ENCODE results near the gene GID8. TPM values are rescaled to one million over a fixed set of nuclear protein-coding genes. Genes with fewer than 3 reads are reported as not detected.

The GID8 gene
- total and polyA plus RNA-seq, 9 of the 15 experiments (the other 6 are each of a cell fraction or from before 2014, with no cell fraction given): 7.5 to 31.6 (median 22.2) TPM

DNA sequence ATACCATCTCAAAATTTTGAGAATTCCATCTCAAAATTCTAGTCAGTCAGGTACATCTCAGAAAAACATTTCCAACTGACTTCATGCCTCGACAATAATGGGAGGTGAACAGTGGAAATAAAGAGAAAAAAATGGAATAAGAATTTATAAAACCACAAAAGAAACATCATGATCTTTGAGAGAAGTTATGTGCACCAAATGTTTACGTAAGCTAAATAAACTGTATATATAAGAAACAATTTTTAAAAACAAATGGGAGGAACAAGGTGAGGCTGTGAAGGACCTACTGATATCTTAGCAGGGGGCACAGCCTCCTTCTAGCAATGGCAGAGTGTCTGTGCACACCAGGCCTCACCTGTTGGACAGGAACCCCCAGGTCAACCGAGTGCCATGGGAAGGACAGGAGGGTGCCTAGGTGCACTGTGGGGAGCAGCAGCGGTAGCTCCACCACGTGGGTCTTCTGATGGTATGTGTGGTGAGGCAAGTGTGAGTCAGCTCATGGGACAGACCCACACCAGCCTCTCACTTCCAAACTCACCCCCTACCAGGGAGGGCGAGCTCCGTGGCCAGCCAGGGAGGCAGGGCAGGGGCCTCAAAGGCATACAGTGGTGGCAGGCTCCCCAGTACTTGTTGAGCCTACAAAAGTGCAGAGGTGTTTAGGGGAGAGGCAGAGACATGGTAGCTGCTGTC is 34.9 kb upstream of the GID8 start:
- H2AFZ ChIP-seq (ENCODE audit: low read depth, low read length): no peak overlapping the region
- H3K79me2 ChIP-seq (ENCODE audit: control insufficient read depth, insufficient read depth, low read length): 0 out of 3 replicates have a peak, but pooled peaks cover 5% of the 10 kb centered on the region
- DNase-seq (ENCODE audit: extremely low read depth in 1 of 4, low spot score in 3 of 4): no peak
- ATAC-seq: no peak
- H4K20me1 ChIP-seq (replicated peaks; ENCODE audit: control insufficient read depth, insufficient read depth, low read length): peaks cover 13% of the 10 kb centered on the region
- POLR2A ChIA-PET: interaction anchor here (0.7 to 4.6 kb wide), 10 partner anchors 8 to 62 kb away, joined by 3 to 21 read pairs (median 4); partner anchors contain the start of genes DIDO1 and GID8
- CTCF ChIA-PET (ENCODE audit: low intra/inter-chr PET ratio): no interaction called here
- TF ChIP-seq CUX1 (CRISPR knock-in tag; IDR thresholded peaks at IDR 0.05) (no peak), POLR2AphosphoS5 (IDR thresholded peaks at IDR 0.05; ENCODE audit: control insufficient read depth, insufficient read depth, low read depth, low read length) (peak; percentile 22; the same call in 1 of the 2 replicates), MAFK (IDR thresholded peaks at IDR 0.05; ENCODE audit: low read length) (no peak), CBFA2T2 (conservative IDR thresholded peaks at IDR 0.05) (no peak), POLR2G (IDR thresholded peaks at IDR 0.05; ENCODE audit: low read depth, low read length) (peak; percentile 47)
- no peak overlapping the region for H3K4me3 ChIP-seq
- in situ Hi-C loops (cut with MboI) (no loop called here), intact Hi-C loops (cut with micrococcal nuclease) (loop anchor here (5.0 kb wide), 1 partner anchor 104 kb away; the partner anchor contains the start of gene BHLHE23)
- WGBS (ENCODE audit: insufficient coverage, low coverage, missing lambda C conversion rate): 80% methylated on average over 7 of the region's 7 CpGs
- FAIRE-seq: no peak
- H3K9me1 ChIP-seq (ENCODE audit: control insufficient read depth, insufficient read depth, low read length): peaks cover 5% of the 10 kb centered on the region
- H3K4me1 ChIP-seq (replicated peaks in 1 of 2; ENCODE audit: control insufficient read depth in 2 of 2, insufficient read depth in 2 of 2, low read length in 2 of 2): peaks cover 6 to 10% of the 10 kb centered on the region in 2 experiments
- no TSS peak for BruUV-seq (replicated peaks)
- no peak overlapping the region for H3K4me2 ChIP-seq (ENCODE audit: insufficient read depth, low read length)
- H3K36me3 ChIP-seq (ENCODE audit: control insufficient read depth, insufficient read depth, low read length): peaks cover 73% of the 10 kb centered on the region
- H3K9me3 ChIP-seq (replicated peaks; ENCODE audit: control insufficient read depth, insufficient read depth, low read depth, low read length): no peaks in the 10 kb centered on the region
- peak overlapping the region in 1 of 2 experiments; percentile 20; a peak in 1 of 4 replicates for H3K9ac ChIP-seq (ENCODE audit: insufficient read depth in 1 of 2, low read depth in 2 of 2, low read length in 2 of 2)
- no peaks in the 10 kb centered on the region for H3K27me3 ChIP-seq (ENCODE audit: control insufficient read depth in 2 of 2, insufficient read depth in 2 of 2, low read length in 2 of 2)
- H3K27ac ChIP-seq (ENCODE audit: extremely low read depth, low read depth, low read length): no peak overlapping the region
